DOHH2 (cell line): ENCODE results near the gene FHL1.
A peak's percentile ranks its signal among the peaks of the same experiment; 100 is the strongest.

Experiments
- H3F3A ChIP-seq: fragments of 200-600 bp; sonication (generic), shearing (Covaris generic); 2 replicates; pipeline ENCODE4 v1.6.0; 2016; ENCODE audit warnings: antibody characterized with exemption, mild to moderate bottlenecking; ENCODE audit not compliant: control insufficient read depth, insufficient read depth
- H3K27ac ChIP-seq: fragments of 200-600 bp; sonication (generic); 2 replicates; pipeline ENCODE4 v1.5.1; 2014; ENCODE audit warnings: low read depth, mild to moderate bottlenecking, low read length, moderate library complexity
- H3K27me3 ChIP-seq: fragments of 200-600 bp; sonication (generic); 2 replicates; pipeline ENCODE4 v1.6.1; 2014; ENCODE audit warnings: mild to moderate bottlenecking, low read length, mixed read lengths; ENCODE audit not compliant: control insufficient read depth
- H3K36me3 ChIP-seq: fragments of 200-600 bp; sonication (generic); 2 replicates; pipeline ENCODE4 v1.6.1; 2014; ENCODE audit warnings: mild to moderate bottlenecking, low read length, moderate library complexity, mixed read lengths; ENCODE audit not compliant: control insufficient read depth
- H3K4me1 ChIP-seq: fragments of 200-600 bp; sonication (generic); 2 replicates; pipeline ENCODE4 v1.6.1; 2014; ENCODE audit warnings: mild to moderate bottlenecking, low read length, mixed read lengths; ENCODE audit not compliant: control insufficient read depth
- H3K4me2 ChIP-seq: fragments of 200-600 bp; sonication (generic); 2 replicates; pipeline ENCODE4 v1.6.0; 2014; ENCODE audit warnings: mild to moderate bottlenecking, low read length, moderate library complexity
- H3K4me3 ChIP-seq: fragments of 200-600 bp; sonication (generic); 2 replicates; pipeline ENCODE4 v1.5.1; 2014; ENCODE audit warnings: mild to moderate bottlenecking, low read length, mixed read lengths
- H3K79me2 ChIP-seq: fragments of 200-600 bp; sonication (generic); 2 replicates; pipeline ENCODE4 v1.6.1; 2014; ENCODE audit warnings: mild to moderate bottlenecking, low read length, mixed read lengths; ENCODE audit not compliant: control insufficient read depth
- H3K9me2 ChIP-seq: fragments of 200-600 bp; sonication (generic); replicated peaks from 2 replicates; pipeline ENCODE4 v1.6.1; 2014; ENCODE audit warnings: mild to moderate bottlenecking, low read length, mixed read lengths; ENCODE audit not compliant: control insufficient read depth
- H3K9me3 ChIP-seq: fragments of 200-600 bp; sonication (generic); 2 replicates; pipeline ENCODE4 v1.6.1; 2014; ENCODE audit warnings: antibody characterized with exemption, low read length, mixed read lengths; ENCODE audit not compliant: control insufficient read depth, insufficient read depth
- H4K20me1 ChIP-seq: fragments of 200-600 bp; sonication (generic); 2 replicates; pipeline ENCODE4 v1.6.0; 2014; ENCODE audit warnings: low read depth, mild to moderate bottlenecking, antibody characterized with exemption, low read length, moderate library complexity; ENCODE audit not compliant: control insufficient read depth, insufficient read depth
- CTCF ChIP-seq: fragments of 200-600 bp; sonication (generic); IDR thresholded peaks from one replicate; pipeline ENCODE4 v1.5.1; 2014; ENCODE audit warnings: antibody characterized with exemption, mild to moderate bottlenecking, low read depth, low read length; ENCODE audit not compliant: poor library complexity, severe bottlenecking
- EZH2phosphoT487 ChIP-seq: fragments of 200-600 bp; sonication (generic); IDR thresholded peaks from 2 replicates; pipeline ENCODE4 v1.6.1; 2017; ENCODE audit warnings: borderline replicate concordance, mild to moderate bottlenecking, antibody characterized with exemption, low read length, moderate library complexity, mixed read lengths

Gene FHL1

GRCh38 chrX:136146614-136147314 is 569 bp upstream of the FHL1 start:
- Histone ChIP-seq H3K79me2 (no peaks in the 10 kb centered on the region), H3K9me3 (no peaks in the 10 kb centered on the region), H3K4me2 (peak overlapping the region; percentile 48), H4K20me1 (no peaks in the 10 kb centered on the region), H3K9me2 (no peaks in the 10 kb centered on the region), H3K4me3 (peak overlapping the region; percentile 39), H3K4me1 (no peaks in the 10 kb centered on the region), H3K27ac (no peak overlapping the region), H3K36me3 (no peaks in the 10 kb centered on the region), H3F3A (no peaks in the 10 kb centered on the region), H3K27me3 (peaks cover 17% of the 10 kb centered on the region)
- TF ChIP-seq EZH2phosphoT487 (0 out of 2 replicates have a peak, but pooled peaks have one; percentile 34), CTCF (no peak)

- Histone ChIP-seq H3K4me2 (no peak overlapping the region), H3K4me1 (no peaks in the 10 kb centered on the region), H3K9me2 (no peaks in the 10 kb centered on the region), H3K27me3 (peaks cover 17% of the 10 kb centered on the region), H3K36me3 (no peaks in the 10 kb centered on the region), H3K4me3 (no peak overlapping the region), H3K9me3 (no peaks in the 10 kb centered on the region), H3K79me2 (no peaks in the 10 kb centered on the region), H3K27ac (no peak overlapping the region), H4K20me1 (no peaks in the 10 kb centered on the region), H3F3A (no peaks in the 10 kb centered on the region)
- TF ChIP-seq EZH2phosphoT487 (no peak), CTCF (no peak)
These were observed 643 bp downstream of the FHL1 start for GRCh38 chrX:136147976-136148375.

- TF ChIP-seq CTCF (no peak), EZH2phosphoT487 (no peak)
- no peaks in the 10 kb centered on the region for H3F3A ChIP-seq
- H3K4me3 ChIP-seq: no peak overlapping the region
- no peak overlapping the region for H3K27ac ChIP-seq
- no peaks in the 10 kb centered on the region for H3K79me2 ChIP-seq
- H3K9me2 ChIP-seq: no peaks in the 10 kb centered on the region
- H3K9me3 ChIP-seq: no peaks in the 10 kb centered on the region
- H3K4me2 ChIP-seq: no peak overlapping the region
- no peaks in the 10 kb centered on the region for H3K36me3 ChIP-seq
- no peaks in the 10 kb centered on the region for H4K20me1 ChIP-seq
- no peaks in the 10 kb centered on the region for H3K4me1 ChIP-seq
- H3K27me3 ChIP-seq: peaks cover 17% of the 10 kb centered on the region
These were observed 1.1 kb downstream of the FHL1 start for GRCh38 chrX:136148391-136148790.
